HL-60/S4 treated with retinoic acid at 250 ng/mL for 4 days and 3 days (cell line): ENCODE results near the gene SNX20.

ENCODE experiments used
- in situ Hi-C: fragments of 300-500 bp; cut with MboI; formaldehyde crosslinking; loops from 2 replicates; pipeline ENCODE4 v1.7.0; 2022; ENCODE audit warnings: low sequenced_read_pairs

SNX20 gene

GRCh38 chr16:50681021-50681885 lies at the start of gene SNX20:
Gene SNX20, minus strand, starts transcription at chr16:50681312. Its CDS starts 3,786 bp downstream, at chr16:50677526.
- in situ Hi-C loops: loop anchor here (10.0 kb wide), 1 partner anchor 64 kb away; the partner anchor contains the start of gene CYLD

GRCh38 chr16:50724306-50724705 lies 43.2 kb upstream of the SNX20 start:
- in situ Hi-C loops: no loop called here

GRCh38 chr16:50722960-50723359 lies 41.8 kb upstream of the SNX20 start:
- in situ Hi-C loops: no loop called here

- in situ Hi-C loops: no loop called here
Observed at GRCh38 chr16:50722405-50722737, 41.3 kb upstream of the SNX20 start.

- in situ Hi-C loops: no loop called here
Observed at GRCh38 chr16:50721549-50722404, 40.7 kb upstream of the SNX20 start.

GRCh38 chr16:50719401-50720337 lies 38.6 kb upstream of the SNX20 start:
- in situ Hi-C loops: no loop called here

- in situ Hi-C loops: no loop called here
Observed at GRCh38 chr16:50718761-50719400, 37.8 kb upstream of the SNX20 start.

GRCh38 chr16:50718061-50718760 lies 37.1 kb upstream of the SNX20 start:
- in situ Hi-C loops: no loop called here

- in situ Hi-C loops: no loop called here
Observed at GRCh38 chr16:50717494-50717893, 36.4 kb upstream of the SNX20 start.

- in situ Hi-C loops: no loop called here
Observed at GRCh38 chr16:50717091-50717490, 36.0 kb upstream of the SNX20 start.

GRCh38 chr16:50712956-50713355 lies 31.8 kb upstream of the SNX20 start:
- in situ Hi-C loops: no loop called here

GRCh38 chr16:50712560-50712898 lies 31.4 kb upstream of the SNX20 start:
- in situ Hi-C loops: no loop called here

GRCh38 chr16:50711862-50712559 lies 30.9 kb upstream of the SNX20 start:
- in situ Hi-C loops: no loop called here

- in situ Hi-C loops: no loop called here
Observed at GRCh38 chr16:50711040-50711439, 29.9 kb upstream of the SNX20 start.

- in situ Hi-C loops: no loop called here
Observed at GRCh38 chr16:50709980-50710379, 28.9 kb upstream of the SNX20 start.

- in situ Hi-C loops: no loop called here
Observed at GRCh38 chr16:50709061-50709684, 28.1 kb upstream of the SNX20 start.

- in situ Hi-C loops: no loop called here
Observed at GRCh38 chr16:50708373-50709060, 27.4 kb upstream of the SNX20 start.

GRCh38 chr16:50706250-50706649 lies 25.1 kb upstream of the SNX20 start:
- in situ Hi-C loops: no loop called here
